Neural cell (in vitro differentiated cells): Measurements from ENCODE around the gene DYRK2.

Experiments used
- TF ChIP-seq, protein P1 (sequence below): fragments of 450-650 bp; IDR thresholded peaks from 2 replicates; pipeline ENCODE4 v1.5.1; 2014; ENCODE audit warnings: antibody characterized with exemption, mild to moderate bottlenecking, moderate library complexity; ENCODE audit not compliant: poor library complexity, severe bottlenecking
- TF ChIP-seq, protein P2 (sequence below): IDR thresholded peaks from 2 replicates; pipeline ENCODE4 v1.6.1; 2012; ENCODE audit warnings: borderline replicate concordance

GRCh38 chr12:67701121-67701520 lies 52.6 kb downstream of the DYRK2 start:
- TF ChIP-seq, protein P1, sequence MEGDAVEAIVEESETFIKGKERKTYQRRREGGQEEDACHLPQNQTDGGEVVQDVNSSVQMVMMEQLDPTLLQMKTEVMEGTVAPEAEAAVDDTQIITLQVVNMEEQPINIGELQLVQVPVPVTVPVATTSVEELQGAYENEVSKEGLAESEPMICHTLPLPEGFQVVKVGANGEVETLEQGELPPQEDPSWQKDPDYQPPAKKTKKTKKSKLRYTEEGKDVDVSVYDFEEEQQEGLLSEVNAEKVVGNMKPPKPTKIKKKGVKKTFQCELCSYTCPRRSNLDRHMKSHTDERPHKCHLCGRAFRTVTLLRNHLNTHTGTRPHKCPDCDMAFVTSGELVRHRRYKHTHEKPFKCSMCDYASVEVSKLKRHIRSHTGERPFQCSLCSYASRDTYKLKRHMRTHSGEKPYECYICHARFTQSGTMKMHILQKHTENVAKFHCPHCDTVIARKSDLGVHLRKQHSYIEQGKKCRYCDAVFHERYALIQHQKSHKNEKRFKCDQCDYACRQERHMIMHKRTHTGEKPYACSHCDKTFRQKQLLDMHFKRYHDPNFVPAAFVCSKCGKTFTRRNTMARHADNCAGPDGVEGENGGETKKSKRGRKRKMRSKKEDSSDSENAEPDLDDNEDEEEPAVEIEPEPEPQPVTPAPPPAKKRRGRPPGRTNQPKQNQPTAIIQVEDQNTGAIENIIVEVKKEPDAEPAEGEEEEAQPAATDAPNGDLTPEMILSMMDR = no peak
- TF ChIP-seq, protein P2, sequence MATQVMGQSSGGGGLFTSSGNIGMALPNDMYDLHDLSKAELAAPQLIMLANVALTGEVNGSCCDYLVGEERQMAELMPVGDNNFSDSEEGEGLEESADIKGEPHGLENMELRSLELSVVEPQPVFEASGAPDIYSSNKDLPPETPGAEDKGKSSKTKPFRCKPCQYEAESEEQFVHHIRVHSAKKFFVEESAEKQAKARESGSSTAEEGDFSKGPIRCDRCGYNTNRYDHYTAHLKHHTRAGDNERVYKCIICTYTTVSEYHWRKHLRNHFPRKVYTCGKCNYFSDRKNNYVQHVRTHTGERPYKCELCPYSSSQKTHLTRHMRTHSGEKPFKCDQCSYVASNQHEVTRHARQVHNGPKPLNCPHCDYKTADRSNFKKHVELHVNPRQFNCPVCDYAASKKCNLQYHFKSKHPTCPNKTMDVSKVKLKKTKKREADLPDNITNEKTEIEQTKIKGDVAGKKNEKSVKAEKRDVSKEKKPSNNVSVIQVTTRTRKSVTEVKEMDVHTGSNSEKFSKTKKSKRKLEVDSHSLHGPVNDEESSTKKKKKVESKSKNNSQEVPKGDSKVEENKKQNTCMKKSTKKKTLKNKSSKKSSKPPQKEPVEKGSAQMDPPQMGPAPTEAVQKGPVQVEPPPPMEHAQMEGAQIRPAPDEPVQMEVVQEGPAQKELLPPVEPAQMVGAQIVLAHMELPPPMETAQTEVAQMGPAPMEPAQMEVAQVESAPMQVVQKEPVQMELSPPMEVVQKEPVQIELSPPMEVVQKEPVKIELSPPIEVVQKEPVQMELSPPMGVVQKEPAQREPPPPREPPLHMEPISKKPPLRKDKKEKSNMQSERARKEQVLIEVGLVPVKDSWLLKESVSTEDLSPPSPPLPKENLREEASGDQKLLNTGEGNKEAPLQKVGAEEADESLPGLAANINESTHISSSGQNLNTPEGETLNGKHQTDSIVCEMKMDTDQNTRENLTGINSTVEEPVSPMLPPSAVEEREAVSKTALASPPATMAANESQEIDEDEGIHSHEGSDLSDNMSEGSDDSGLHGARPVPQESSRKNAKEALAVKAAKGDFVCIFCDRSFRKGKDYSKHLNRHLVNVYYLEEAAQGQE = no peak
